ENCODE data around the gene PREB. TPM values are rescaled to one million over a fixed set of nuclear protein-coding genes. Genes with fewer than 3 reads are reported as not detected.

The PREB gene
- total RNA-seq, 2 donors from 2014 or later = 47.5 to 51.4 TPM

DNA sequence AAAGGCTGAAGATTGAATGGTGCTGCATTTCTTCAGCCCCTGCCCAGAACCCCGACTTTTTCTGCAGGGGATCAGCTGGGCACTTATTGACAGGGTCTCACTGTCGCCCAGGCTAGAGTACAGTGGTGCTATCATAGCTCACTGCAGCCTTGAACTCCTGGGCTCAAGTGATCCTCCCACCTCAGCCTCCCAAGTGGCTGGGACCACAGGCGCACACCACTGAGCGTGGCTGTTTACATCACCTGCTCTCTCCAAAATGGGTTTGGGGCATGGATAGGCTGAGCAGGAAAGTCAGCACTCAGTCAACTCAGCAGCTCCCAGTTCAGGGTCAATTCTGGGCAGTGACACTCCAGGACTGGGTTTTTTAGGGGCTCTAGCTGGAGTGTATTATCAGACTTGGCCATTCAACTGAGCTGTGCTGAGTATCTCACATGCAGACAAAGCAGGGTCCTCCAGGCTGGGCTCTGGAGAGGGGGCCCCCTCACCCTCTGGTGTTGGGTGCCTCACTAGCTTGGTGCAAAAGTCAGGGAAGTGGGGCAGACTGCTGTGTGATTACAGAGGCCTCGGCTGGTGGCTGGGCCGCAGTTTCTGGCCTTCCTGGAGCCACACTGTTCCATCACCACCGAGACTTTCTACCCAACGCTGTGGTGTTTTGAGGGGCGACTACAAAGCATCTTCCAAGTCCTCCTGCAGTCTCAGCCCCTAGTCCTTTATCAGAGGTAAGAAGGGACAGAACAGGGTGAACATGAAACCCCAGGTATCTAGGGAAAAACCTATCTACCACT lies 6.4 kb downstream of the PREB start:
- no peaks in the 10 kb centered on the region for H3K9me3 ChIP-seq
- no peak overlapping the region for H3K4me3 ChIP-seq
- no peaks in the 10 kb centered on the region for H3K27me3 ChIP-seq
- H3K27ac ChIP-seq = no peak overlapping the region
- TF ChIP-seq, protein P1, sequence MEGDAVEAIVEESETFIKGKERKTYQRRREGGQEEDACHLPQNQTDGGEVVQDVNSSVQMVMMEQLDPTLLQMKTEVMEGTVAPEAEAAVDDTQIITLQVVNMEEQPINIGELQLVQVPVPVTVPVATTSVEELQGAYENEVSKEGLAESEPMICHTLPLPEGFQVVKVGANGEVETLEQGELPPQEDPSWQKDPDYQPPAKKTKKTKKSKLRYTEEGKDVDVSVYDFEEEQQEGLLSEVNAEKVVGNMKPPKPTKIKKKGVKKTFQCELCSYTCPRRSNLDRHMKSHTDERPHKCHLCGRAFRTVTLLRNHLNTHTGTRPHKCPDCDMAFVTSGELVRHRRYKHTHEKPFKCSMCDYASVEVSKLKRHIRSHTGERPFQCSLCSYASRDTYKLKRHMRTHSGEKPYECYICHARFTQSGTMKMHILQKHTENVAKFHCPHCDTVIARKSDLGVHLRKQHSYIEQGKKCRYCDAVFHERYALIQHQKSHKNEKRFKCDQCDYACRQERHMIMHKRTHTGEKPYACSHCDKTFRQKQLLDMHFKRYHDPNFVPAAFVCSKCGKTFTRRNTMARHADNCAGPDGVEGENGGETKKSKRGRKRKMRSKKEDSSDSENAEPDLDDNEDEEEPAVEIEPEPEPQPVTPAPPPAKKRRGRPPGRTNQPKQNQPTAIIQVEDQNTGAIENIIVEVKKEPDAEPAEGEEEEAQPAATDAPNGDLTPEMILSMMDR (IDR thresholded peaks at IDR 0.05) = no peak
- H3K4me1 ChIP-seq = peaks cover 0 to 17% of the 10 kb centered on the region in 2 donors
- no peak for DNase-seq (ENCODE audit: low spot score)
- H3K36me3 ChIP-seq = peaks cover 34% of the 10 kb centered on the region

DNA sequence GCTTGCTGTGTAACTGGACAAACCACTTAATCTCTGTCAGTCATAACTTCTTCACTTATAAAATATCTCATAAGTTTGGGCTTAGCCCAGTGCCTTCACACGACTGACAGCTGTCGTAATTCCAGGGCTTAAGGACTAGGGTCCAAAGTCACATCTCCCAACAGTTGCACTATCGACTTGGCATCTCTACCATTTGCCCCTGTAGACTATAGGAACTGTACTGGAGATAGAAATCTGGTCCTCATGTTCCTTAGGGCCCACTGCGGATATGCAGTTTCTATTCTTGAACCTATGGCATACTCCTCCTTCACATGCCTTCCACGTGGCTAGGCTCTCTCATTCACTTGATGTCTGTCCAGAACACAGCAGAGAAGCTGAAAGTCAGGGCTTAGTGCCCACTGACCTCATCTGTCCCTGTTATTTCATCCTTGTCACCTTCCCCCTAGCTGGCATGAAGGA lies 8.2 kb downstream of the PREB start:
- H3K9me3 ChIP-seq = no peaks in the 10 kb centered on the region
- DNase-seq (ENCODE audit: low spot score) = no peak
- no peak overlapping the region for H3K4me3 ChIP-seq
- no peaks in the 10 kb centered on the region for H3K27me3 ChIP-seq
- peak overlapping the region in 1 of 2 donors; percentile 23 for H3K27ac ChIP-seq
- TF ChIP-seq, protein P1 (IDR thresholded peaks at IDR 0.05) = no peak
- peaks cover 0 to 12% of the 10 kb centered on the region in 2 donors for H3K4me1 ChIP-seq
- peaks cover 21% of the 10 kb centered on the region for H3K36me3 ChIP-seq

DNA sequence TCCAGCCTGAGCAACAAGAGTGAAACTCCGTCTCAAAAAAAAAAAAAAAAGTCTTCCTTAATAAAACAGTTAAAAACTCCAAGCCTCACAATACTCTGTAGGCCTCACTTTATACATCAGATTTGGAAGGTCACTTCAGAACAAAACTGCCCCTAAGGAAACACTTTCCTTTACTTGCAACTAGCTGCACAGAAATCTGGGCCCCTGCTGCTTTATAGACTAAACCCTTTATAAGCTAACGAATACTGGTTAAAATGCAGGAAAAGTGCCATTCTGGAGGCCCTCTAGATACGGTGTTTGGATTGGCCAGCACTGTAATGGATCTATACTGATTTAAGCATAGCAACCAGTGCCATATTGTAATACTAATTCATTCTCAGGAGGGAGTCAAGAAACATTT lies 9.3 kb downstream of the PREB start:
- TF ChIP-seq, protein P1 (IDR thresholded peaks at IDR 0.05) = no peak
- Histone ChIP-seq H3K27me3 (no peaks in the 10 kb centered on the region), H3K27ac (no peak overlapping the region), H3K4me1 (peaks cover 0 to 12% of the 10 kb centered on the region in 2 donors), H3K9me3 (no peaks in the 10 kb centered on the region), H3K36me3 (peaks cover 9% of the 10 kb centered on the region), H3K4me3 (no peak overlapping the region)
- DNase-seq (ENCODE audit: low spot score) = no peak

DNA sequence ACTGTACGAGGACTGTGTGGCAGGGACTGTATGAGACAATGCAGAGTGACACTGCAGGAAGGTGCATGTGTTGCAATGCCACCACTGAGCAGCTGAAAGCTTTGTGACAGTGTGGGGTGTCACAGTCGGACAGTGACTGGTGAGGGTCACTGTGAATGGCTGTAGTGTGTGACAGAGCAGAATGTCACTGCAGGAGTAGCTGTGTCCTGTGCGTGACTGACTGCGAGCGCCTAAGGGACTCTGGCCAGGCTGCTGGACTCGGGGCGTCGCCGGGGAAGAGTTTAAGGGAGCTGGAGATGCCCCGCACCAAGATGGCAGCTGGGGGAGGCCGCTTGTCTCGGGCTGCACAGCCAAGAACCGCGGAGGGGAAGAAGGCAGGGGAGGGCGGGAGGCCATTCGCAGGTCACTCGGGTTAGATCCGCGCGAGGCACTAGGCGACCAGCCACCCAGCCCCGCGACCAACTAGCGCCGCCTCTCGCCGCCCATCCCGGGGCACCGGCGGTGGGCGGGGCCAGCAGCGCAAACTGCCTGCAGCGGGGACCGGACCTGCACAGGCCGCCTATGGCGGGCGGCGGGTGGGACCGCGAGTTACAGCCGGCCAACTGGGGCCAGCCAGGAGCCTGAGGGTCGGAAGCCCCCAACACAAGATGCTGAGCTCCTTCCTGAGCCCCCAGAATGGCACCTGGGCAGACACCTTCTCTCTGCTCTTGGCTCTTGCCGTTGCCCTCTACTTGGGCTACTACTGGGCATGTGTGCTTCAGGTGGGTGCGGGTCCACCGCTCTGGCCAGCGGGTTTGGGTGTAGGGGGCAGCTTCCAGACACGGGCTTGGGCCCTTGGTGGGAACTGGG lies 10.9 kb downstream of the PREB start, which contains the start of gene ABHD1:
Gene ABHD1, plus strand, starts transcription at position 514 of the 849 bp plus-strand sequence. Its CDS starts 134 bp downstream, at position 648.
- Histone ChIP-seq H3K27me3 (no peaks in the 10 kb centered on the region), H3K9me3 (no peaks in the 10 kb centered on the region), H3K4me1 (peaks cover 0 to 19% of the 10 kb centered on the region in 2 donors), H3K27ac (peak within 1 kb of the TSS; percentile 43 to 71), H3K4me3 (peak within 1 kb of the TSS; percentile 62 to 66), H3K36me3 (no peaks in the 10 kb centered on the region)
- TF ChIP-seq, protein P1 (IDR thresholded peaks at IDR 0.05) = peak in 1 of 2 donors; percentile 35
- DNase-seq (ENCODE audit: low spot score) = no peak

DNA sequence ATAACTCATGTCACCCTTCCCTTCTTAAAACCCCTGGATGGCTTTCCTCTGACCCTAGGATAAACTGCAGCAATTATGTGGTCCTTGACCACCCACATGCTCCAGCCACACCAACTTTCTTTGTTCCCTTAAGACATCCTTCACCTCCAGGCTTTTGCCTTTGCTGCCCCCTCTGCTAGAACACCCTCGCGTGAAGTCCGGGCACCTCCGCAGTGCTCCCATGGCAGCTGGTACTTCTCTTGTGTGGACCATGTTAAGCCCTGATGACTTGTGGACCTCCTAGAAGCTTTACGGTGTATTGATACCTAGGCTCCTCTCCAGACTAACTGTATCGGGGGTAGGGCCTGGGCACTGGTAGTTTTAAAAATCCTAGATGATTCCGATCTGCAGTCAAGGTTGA lies 11.6 kb downstream of the PREB start:
- Histone ChIP-seq H3K4me3 (peak overlapping the region in 1 of 2 donors; percentile 62), H3K27me3 (no peaks in the 10 kb centered on the region), H3K9me3 (no peaks in the 10 kb centered on the region), H3K4me1 (peaks cover 0 to 25% of the 10 kb centered on the region in 2 donors), H3K27ac (peak overlapping the region; percentile 43 to 71), H3K36me3 (no peaks in the 10 kb centered on the region)
- DNase-seq (ENCODE audit: low spot score) = no peak
- TF ChIP-seq, protein P1 (IDR thresholded peaks at IDR 0.05) = no peak
